Large intestine (tissue), 12 donors: Measurements from ENCODE around the gene WASF3. TPM values are rescaled to one million over a fixed set of nuclear protein-coding genes. Genes with fewer than 3 reads are reported as not detected.
A peak's percentile ranks its signal among the peaks of the same experiment; 100 is the strongest.

Source experiments
- DNase-seq, 2 donors: peaks; one replicate each; pipeline versions ENCODE4 v3.0.0 to v3.0.0-alpha.2; 2013
- H3K27ac ChIP-seq: one replicate; pipeline ENCODE4 v1.5.1; 2013; ENCODE audit warnings: low read length
- H3K27me3 ChIP-seq: 2 replicates; pipeline ENCODE4 v1.6.1; 2013; ENCODE audit warnings: low read length; ENCODE audit not compliant: control insufficient read depth, insufficient read depth
- H3K36me3 ChIP-seq: 2 replicates; pipeline ENCODE4 v1.6.1; 2013; ENCODE audit warnings: low read length; ENCODE audit not compliant: control insufficient read depth, insufficient read depth
- H3K4me1 ChIP-seq: one replicate; pipeline ENCODE4 v1.6.1; 2013; ENCODE audit warnings: low read length; ENCODE audit not compliant: control insufficient read depth, insufficient read depth
- H3K4me3 ChIP-seq: one replicate; pipeline ENCODE4 v1.5.1; 2013; ENCODE audit warnings: low read length
- H3K9me3 ChIP-seq: one replicate; pipeline ENCODE4 v1.6.1; 2013; ENCODE audit warnings: mild to moderate bottlenecking, low read depth, low read length, moderate library complexity; ENCODE audit not compliant: control insufficient read depth
- WGBS: methylation state at CpG from one replicate; pipeline ENCODE4 v1.1.5; 2013; ENCODE audit warnings: low lambda C conversion rate; ENCODE audit not compliant: insufficient coverage; 5-methylcytosine and 5-hydroxymethylcytosine counted together
- long read RNA-seq, 11 donors: transcript quantifications; one replicate each; lab custom pipeline, GENCODE V29; 2026
- polyA plus RNA-seq: library from polyadenylated mRNA; unstranded; fragments of 120-200 nt; gene quantifications from one replicate; pipeline ENCODE4 v1.2.1, GENCODE V29; 2013

WASF3 gene
- 4.6 TPM for polyA plus RNA-seq
- long read RNA-seq, donor 1, result 0 reads
- long read RNA-seq, donor 2, result 0 reads
- long read RNA-seq, donor 3, result 0 reads
- long read RNA-seq, donor 4, result 0 reads
- long read RNA-seq, donor 5, result 0 reads
- long read RNA-seq, donor 6, full-length matches to known transcripts, result 1 of 1 reads
- long read RNA-seq, donor 6, partial matches to known transcripts, result 0 of 1 reads
- long read RNA-seq, donor 6, other reads (novel, unspliced or antisense), result 0 of 1 reads
- long read RNA-seq, donor 7, full-length matches to known transcripts, result 1 of 1 reads
- long read RNA-seq, donor 7, partial matches to known transcripts, result 0 of 1 reads
- long read RNA-seq, donor 7, other reads (novel, unspliced or antisense), result 0 of 1 reads
- long read RNA-seq, donor 8, full-length matches to known transcripts, result 1 of 1 reads
- long read RNA-seq, donor 8, partial matches to known transcripts, result 0 of 1 reads
- long read RNA-seq, donor 8, other reads (novel, unspliced or antisense), result 0 of 1 reads
- long read RNA-seq, donor 9, result 0 reads
- long read RNA-seq, donor 10, full-length matches to known transcripts, result 1 of 1 reads
- long read RNA-seq, donor 10, partial matches to known transcripts, result 0 of 1 reads
- long read RNA-seq, donor 10, other reads (novel, unspliced or antisense), result 0 of 1 reads
- long read RNA-seq, donor 11, result 0 reads

GRCh38 chr13:26557393-26558073, at the start of gene WASF3:
Gene WASF3 (plus strand): TSS chr13:26557683. CDS start chr13:26642271, 84,588 bp downstream.
- Histone ChIP-seq H3K27me3 (peaks cover 32% of the 10 kb centered on the region), H3K4me1 (no peaks in the 10 kb centered on the region), H3K27ac (no peak within 1 kb of the TSS), H3K4me3 (peak within 1 kb of the TSS; percentile 26), H3K36me3 (no peaks in the 10 kb centered on the region), H3K9me3 (no peaks in the 10 kb centered on the region)
- no CpG with 5 or more reads among the region's 94 CpGs for WGBS
- DNase-seq, result peak; percentile 85 to 91

- 90% methylated on average over 2 of the region's 4 CpGs for WGBS
- Histone ChIP-seq H3K36me3 (no peaks in the 10 kb centered on the region), H3K9me3 (no peaks in the 10 kb centered on the region), H3K27me3 (no peaks in the 10 kb centered on the region), H3K4me1 (no peaks in the 10 kb centered on the region), H3K4me3 (no peak overlapping the region), H3K27ac (no peak overlapping the region)
- no peak for DNase-seq
Measured at GRCh38 chr13:26508885-26509284, 48.6 kb upstream of the WASF3 start.

DNA sequence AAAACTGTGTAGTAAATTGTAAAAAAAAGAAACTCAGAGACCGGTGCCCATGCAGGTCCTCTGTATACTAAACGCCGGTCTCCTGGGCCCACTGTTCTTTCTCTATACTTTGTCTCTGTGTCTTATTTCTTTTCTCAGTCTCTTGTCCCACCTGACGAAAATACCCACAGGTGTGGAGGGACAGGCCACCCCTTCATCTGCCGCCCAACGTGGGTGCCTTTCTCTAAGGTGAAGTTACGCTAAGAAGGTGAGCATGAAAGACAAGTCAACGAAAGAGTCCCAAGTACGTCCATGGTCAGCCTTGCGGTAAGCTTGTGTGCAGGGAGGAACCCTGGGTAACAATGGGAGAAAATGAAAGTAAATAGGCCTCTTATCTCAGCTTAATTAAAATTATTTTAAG, 48.0 kb upstream of the WASF3 start:
- H3K4me3 ChIP-seq, result no peak overlapping the region
- no peak overlapping the region for H3K27ac ChIP-seq
- H3K36me3 ChIP-seq, result no peaks in the 10 kb centered on the region
- no peaks in the 10 kb centered on the region for H3K4me1 ChIP-seq
- DNase-seq, result no peak
- H3K9me3 ChIP-seq, result no peaks in the 10 kb centered on the region
- H3K27me3 ChIP-seq, result no peaks in the 10 kb centered on the region
- WGBS, result 91% methylated on average over 6 of the region's 10 CpGs

- Histone ChIP-seq H3K27ac (no peak overlapping the region), H3K36me3 (no peaks in the 10 kb centered on the region), H3K9me3 (no peaks in the 10 kb centered on the region), H3K4me1 (no peaks in the 10 kb centered on the region), H3K27me3 (no peaks in the 10 kb centered on the region), H3K4me3 (no peak overlapping the region)
- no peak for DNase-seq
- 80% methylated on average over 1 of the region's 6 CpGs for WGBS
Measured at GRCh38 chr13:26513931-26514330, 43.6 kb upstream of the WASF3 start.

DNA sequence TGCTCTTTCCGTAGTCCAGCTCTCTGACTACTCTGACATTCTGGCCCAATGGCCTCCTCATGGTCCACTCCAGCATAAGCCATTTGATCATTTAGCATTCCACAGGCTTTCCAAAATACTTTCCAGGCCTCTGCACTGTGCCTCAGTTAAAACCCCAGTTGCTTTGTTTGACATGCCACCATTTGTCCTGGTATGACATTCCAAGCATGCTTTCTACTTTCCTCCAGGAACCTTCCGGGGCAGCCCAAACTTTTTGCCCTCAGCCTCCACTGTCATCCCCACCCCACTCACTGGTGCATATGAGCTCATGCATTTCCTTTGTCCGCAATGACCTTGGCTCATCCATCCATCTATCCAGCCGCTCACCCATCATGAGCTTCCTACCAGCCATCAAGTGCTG, 41.8 kb upstream of the WASF3 start:
- Histone ChIP-seq H3K4me3 (no peak overlapping the region), H3K36me3 (no peaks in the 10 kb centered on the region), H3K27ac (no peak overlapping the region), H3K27me3 (no peaks in the 10 kb centered on the region), H3K9me3 (no peaks in the 10 kb centered on the region), H3K4me1 (no peaks in the 10 kb centered on the region)
- DNase-seq, result no peak
- WGBS, result no CpG with 5 or more reads among the region's 4 CpGs

GRCh38 chr13:26517936-26518335, 39.5 kb upstream of the WASF3 start:
- H3K4me3 ChIP-seq, result no peak overlapping the region
- WGBS, result 60% methylated on average over 1 of the region's 2 CpGs
- no peaks in the 10 kb centered on the region for H3K27me3 ChIP-seq
- DNase-seq, result no peak
- no peaks in the 10 kb centered on the region for H3K4me1 ChIP-seq
- H3K9me3 ChIP-seq, result no peaks in the 10 kb centered on the region
- no peak overlapping the region for H3K27ac ChIP-seq
- no peaks in the 10 kb centered on the region for H3K36me3 ChIP-seq

GRCh38 chr13:26518451-26518959, 39.0 kb upstream of the WASF3 start:
- DNase-seq, result no peak
- Histone ChIP-seq H3K4me3 (no peak overlapping the region), H3K27ac (no peak overlapping the region), H3K4me1 (no peaks in the 10 kb centered on the region), H3K27me3 (no peaks in the 10 kb centered on the region), H3K36me3 (no peaks in the 10 kb centered on the region), H3K9me3 (no peaks in the 10 kb centered on the region)
- WGBS, result no CpG with 5 or more reads among the region's 5 CpGs

DNA sequence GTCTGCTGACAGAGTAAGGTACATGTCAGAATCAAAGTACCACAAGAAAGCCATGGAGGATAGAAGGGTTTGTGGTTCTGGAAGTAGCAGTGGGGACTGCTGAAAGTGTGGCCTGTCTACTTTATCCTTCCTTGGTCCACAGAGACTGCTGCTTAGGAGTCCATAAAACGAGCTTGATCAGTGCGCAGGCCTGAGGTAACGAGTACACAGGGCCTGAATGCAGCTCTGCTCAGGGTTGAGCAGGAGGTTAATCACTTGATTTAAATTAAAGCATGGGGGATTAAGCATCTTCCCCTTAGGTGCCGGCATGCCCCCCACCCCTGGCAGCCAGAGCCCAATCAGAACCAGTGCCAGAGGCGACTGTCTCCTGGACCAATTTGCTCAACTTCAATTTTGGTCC, 34.9 kb upstream of the WASF3 start:
- no peaks in the 10 kb centered on the region for H3K36me3 ChIP-seq
- no peaks in the 10 kb centered on the region for H3K27me3 ChIP-seq
- H3K27ac ChIP-seq, result no peak overlapping the region
- H3K9me3 ChIP-seq, result no peaks in the 10 kb centered on the region
- WGBS, result no CpG with 5 or more reads among the region's 5 CpGs
- H3K4me1 ChIP-seq, result no peaks in the 10 kb centered on the region
- DNase-seq, result no peak
- no peak overlapping the region for H3K4me3 ChIP-seq

- Histone ChIP-seq H3K27me3 (no peaks in the 10 kb centered on the region), H3K9me3 (no peaks in the 10 kb centered on the region), H3K4me3 (no peak overlapping the region), H3K4me1 (no peaks in the 10 kb centered on the region), H3K27ac (no peak overlapping the region), H3K36me3 (no peaks in the 10 kb centered on the region)
- DNase-seq, result no peak
- no CpG with 5 or more reads among the region's 6 CpGs for WGBS
Measured at GRCh38 chr13:26523007-26523406, 34.5 kb upstream of the WASF3 start.

- Histone ChIP-seq H3K27me3 (no peaks in the 10 kb centered on the region), H3K36me3 (no peaks in the 10 kb centered on the region)
- DNase-seq, result no peak
Measured at GRCh38 chr13:26525528-26525927, 32.0 kb upstream of the WASF3 start.

More at GRCh38 chr13:26525528-26525927, 32.0 kb upstream of the WASF3 start:
- Histone ChIP-seq H3K27ac (no peak overlapping the region), H3K9me3 (no peaks in the 10 kb centered on the region), H3K4me3 (no peak overlapping the region), H3K4me1 (no peaks in the 10 kb centered on the region)
